GOT3 (cell line): ENCODE results near the gene ZRANB3.

Experiments used
- DNase-seq: peaks from one replicate; lab custom pipeline; 2025; ENCODE audit warnings: mixed read lengths; lab: John Stamatoyannopoulos, UW

Gene ZRANB3

DNA sequence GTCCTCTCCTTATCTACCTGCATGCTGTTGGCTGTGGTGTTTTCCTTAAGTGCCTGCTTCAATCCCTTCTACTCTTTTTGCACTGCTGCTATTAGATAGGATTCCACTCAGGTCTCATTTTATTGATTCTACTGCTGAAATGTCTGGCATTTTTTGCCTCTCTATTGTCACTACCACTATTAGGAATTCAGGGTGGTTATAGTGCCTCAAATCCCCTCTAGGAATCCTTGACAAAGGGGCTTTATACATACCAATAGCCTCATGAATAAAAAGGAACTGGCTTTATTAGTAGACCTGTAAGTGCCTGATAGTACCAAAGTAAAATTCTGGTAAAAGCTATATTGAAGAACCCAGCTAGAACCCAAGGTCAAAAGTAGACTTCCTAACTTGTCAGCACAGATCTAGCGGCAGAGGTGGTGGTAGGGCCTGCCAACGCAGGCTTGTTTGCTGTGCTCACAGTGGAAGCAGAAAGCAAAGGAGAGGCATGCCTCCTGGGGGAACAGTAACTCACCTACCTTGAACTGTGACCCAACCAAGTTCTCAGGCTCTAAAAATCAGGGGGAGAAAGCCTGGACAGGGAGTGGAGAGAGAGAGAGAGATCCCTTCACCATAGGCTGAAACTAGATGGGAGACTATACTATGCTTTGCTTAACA lies 278.1 kb downstream of the ZRANB3 start:
- no peak for DNase-seq

DNA sequence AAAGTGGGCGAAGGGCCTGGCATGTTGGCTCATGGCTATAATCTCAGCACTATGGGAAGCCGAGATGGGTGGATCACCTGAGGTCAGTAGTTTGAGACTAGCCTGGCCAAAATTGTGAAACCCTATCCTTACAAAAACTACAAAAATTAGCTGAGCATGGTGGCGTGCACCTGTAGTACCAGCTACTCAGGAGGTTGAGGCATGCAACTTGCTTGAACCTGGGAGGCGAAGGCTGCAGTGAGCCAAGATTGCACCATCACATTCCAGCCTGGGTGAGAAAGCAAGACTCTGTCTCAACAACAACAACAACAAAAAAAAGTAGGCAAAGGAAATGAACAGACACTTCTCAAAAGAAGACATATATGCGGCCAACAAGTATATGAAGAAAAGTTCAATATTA lies 282.4 kb downstream of the ZRANB3 start:
- no peak for DNase-seq

DNA sequence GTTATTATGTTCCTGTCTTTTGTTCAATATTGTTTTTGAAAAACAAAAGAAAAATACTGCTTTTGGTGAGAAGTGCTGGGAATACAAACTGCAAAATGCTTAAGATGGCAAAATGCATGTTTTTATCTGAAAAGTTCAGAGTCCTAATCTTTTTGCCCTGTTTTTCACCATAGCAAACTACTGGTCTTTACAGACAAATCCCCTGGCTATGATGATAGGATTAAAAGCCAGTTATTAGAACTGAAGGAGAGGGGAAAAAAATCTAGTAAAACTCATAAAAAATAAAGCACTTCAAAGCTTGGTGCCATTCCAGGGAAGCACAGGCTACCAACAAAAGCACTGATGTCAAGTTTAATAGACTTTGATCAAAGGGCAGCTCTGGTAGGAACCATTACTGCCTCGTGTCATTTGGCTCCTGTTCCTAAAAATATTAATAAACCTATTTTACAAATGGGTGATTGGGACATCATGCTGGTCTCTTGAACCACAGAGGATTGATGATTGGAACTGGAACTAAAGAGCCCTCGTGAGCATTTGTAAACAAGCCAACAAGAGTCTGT lies 284.2 kb downstream of the ZRANB3 start:
- DNase-seq, result no peak

DNA sequence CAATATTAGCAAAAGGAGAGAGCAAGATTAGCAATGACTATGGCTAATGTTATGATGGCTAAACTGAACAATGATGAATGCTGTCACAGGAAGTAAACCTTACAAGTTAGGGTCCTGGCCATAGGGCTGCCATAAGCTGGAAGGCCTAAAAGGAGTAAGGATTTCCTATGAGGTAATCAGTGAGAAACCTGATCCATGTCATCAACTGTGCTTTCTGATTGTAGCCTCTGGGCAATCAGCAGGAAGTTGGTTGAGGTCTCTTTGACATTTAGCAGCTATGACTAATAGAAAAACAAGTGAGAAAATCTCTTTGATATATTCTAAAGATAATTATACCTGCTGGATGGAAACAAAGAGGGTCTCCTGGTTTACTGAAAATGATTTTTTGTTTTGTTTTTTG lies 285.9 kb downstream of the ZRANB3 start:
- no peak for DNase-seq

DNA sequence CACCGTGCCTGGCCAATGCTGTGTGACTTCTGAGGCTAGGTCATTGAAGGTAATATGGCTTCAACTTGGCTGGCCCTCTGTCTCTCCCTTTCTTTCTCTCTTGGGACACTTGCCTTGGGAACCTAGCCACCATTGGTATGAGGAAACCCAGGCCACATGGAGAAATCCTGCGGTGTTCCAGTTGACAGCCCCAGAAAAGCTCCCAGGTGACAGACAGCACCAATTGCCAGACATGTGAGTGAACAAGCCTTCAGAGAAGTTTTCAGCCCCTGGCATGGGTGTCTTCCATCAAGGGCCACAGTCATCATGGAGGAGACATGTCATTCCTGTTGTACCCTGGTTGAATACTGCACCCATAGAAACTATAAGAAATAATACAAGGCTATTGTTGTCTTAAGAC lies 292.4 kb downstream of the ZRANB3 start:
- DNase-seq, result no peak

DNA sequence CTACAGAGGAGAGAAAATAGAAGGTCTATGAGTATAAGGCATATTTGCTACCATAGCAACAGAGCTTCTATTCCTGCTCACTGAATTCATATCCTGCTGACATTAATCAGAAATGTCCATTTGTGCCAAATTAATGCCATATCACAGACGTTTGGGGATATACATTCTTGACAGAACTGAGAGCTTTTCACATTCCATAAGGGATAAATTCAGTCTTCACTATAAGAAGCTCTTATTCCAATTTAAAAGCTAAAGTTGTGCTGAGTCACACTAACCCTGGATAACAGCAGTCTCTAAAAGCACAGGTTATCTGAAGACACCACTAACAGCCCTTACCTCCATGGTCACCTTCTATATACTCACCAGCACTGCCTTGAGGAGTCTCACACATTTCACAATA lies 300.9 kb downstream of the ZRANB3 start:
- DNase-seq, result no peak

DNA sequence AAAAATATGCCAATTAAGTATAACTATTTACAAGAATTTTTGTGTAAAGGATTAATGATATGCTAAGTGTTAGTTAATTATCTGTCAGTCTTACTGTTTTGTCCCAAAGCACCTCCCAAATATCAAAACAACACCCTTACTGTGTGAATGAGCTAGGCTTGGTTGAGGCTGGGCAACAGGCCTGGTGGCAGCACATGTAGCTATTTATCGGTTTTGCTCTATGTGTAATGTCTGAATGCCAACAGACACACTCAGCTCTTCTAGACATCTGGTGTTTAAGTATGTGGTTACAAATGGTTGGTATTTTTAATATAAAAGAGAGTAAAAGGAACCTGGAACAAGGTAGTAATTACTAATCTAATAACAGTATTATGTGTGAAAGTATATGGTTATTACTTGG lies 303.6 kb downstream of the ZRANB3 start:
- no peak for DNase-seq

DNA sequence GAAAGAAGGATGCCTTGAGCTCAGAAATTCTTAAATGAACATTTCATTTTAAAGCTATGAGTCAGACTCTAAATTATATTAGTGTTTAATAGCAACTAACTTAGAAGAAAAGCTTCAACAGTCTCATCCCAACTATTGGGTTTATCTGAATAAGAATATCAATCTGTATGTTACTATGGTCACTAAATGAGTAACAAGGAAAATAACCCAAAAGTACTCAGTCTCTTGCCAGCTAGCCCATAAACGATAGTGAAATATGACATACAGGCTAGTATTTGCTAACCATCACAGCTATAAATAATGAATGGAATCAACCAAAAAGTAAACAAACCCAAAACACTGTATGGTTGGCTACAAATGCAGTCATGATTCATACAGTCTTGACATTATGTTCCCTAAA lies 304.1 kb downstream of the ZRANB3 start:
- DNase-seq, result no peak

DNA sequence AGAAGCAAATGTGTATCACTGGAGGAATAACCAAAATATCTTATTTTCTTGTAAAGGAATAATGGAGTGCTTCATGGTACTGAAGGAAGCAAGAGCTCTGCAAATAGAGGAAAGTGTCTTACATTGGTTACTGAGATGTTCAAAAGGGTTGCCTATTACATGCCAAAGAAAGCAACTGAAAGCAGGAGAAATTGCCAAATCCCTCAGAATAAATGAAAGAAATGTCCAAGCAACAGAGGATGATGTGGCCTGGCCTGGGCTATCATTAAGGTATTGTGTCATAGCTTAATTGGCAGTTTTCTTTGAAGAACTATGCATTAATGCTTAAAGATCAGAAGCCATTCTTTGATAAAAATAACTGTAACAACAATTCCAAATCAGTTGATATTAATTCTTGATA lies 305.2 kb downstream of the ZRANB3 start:
- DNase-seq, result no peak

DNA sequence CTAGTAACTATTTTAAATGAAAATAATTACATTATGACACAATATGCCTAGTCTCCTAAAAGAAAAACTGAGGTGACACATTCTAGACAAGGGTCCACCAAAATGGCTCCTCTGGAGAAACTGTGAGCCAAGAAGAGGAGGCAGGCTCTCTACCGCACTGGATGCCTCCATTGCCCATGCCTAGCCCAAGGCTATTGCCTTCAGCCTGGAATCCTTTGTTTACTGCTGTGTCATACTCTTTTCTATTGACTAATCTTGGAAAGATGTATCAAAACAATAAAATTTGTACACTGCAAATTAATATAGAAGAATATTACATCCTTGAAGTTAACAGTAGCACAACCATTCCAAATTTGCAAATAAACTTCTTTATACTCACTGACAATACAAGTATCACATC lies 311.8 kb downstream of the ZRANB3 start:
- no peak for DNase-seq

DNA sequence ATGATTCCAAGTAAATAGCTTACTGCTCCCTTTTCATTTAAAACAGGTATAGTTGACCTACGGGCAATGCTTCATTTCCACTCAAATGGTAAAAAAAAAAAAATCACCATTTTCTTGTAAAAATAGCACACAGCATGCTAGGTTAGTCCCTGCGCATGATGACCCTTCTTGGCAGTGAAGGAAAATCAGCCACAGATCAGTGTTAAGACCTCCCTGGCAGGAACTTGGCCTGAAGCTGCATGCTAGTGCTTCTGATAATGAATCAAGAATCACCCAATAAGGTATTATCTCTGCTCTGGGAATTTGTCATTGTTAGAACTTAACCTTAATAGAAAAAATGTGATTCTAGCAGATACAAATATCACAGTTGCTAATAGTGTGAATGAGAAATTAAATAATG lies 312.6 kb downstream of the ZRANB3 start:
- no peak for DNase-seq

DNA sequence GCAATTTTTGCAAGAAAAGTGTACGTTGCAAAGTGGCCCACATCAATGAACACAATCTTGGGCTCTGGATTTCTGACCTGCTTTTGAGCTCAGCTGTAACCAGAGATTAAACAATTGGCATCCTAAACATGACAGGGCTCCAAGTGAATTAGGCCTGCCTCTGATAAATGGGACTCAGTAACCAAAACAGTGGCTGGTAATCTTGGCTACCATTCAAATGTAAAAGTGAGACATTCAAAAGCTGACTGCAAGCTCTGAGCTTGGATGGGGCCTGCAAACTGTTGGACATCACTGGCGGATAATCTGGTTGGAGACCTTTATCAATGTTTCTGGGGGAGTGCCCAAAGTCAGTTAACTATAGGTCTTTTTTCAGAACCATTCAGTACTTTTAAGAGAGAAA lies 318.3 kb downstream of the ZRANB3 start:
- no peak for DNase-seq

DNA sequence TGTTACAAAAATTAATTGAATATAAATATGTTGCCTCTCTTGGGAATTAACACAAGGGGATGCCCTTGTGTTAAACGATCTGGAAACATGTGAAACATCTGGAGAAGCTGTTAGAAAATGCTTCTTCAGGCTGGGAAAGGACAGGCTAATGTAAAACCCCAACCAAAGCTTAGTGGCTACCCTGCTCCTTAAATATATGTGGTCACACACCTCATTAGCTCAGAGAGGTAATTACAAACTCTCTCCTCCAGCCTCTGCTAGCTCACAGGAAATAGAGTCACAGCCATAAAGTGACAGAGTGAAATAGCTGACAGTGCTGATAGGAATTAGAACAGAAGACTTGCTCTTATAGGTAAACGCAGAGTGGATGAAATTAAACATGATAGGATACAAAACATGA lies 323.0 kb downstream of the ZRANB3 start:
- DNase-seq, result no peak

DNA sequence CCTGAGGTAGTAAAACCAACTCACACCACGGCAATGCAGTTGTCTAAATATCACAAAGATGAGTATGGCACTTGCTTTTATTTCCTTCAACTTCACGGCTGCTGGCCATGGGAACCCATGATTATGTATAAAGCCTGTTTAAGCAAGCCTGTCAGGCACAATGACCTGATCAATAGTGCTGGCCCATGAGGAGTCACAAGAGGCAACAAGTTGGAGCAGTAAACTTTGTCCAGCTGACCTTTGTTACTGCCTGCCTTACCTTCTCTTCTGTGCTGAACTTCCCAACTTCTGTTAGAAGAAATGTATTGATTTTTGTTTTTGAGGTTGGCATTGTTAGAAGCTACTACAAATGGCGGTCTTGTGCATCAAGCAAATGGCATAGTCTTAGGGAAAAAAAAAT lies 327.1 kb downstream of the ZRANB3 start:
- DNase-seq, result no peak

DNA sequence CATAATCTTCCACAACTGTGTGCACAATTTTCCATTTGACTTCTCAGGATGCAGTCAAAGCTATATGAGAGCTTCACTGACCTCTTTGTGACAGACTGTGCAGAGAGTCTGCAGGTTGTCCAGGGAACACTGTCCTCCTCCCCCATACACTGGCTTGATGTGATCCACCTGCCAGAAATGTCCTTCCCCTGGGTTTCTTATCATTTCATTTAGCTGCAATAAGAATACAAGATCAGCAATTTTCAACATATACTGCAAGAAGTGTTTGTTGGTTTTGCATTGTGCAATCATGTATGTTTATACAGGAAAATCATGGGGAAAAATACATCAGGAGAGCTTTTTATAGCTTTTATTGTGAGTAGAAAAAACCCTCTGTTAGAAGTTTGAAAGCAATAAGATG lies 328.3 kb downstream of the ZRANB3 start:
- DNase-seq, result no peak

DNA sequence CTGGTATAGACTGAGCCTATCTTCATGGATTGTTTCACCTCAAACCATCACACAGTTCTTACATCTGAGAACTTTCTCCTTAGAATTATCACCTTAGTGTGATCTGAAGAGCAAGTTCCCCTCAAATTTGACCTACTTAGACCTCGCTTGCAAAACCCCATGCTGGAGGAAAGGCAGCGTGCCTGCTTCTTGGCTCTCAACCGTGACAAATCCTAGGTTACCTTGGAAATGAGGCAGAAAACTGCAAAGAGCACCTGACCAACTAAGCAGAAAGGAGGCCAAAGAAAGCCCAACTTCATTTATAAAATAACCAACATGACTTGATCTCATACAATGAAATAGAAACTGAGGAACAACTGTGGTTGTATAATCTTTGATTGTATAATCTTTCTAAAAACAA lies 332.5 kb downstream of the ZRANB3 start:
- no peak for DNase-seq

DNA sequence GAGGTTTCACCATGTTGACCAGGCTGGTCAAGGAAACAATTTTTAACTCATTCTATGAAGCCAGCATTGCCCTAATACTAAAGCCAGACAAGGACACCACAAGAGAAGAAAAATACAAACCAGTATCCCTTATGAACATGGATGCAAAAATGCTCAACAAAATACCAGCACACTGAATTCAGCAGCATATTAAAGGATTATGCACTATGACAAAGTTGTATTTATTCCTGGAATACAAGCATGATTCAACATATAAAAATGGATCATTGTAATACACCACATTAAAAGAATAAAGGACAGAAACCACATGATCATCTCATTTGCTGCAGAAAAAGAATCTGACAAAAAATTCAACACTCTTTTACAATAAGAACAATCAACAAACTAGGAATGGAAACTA lies 340.2 kb downstream of the ZRANB3 start:
- DNase-seq, result no peak

DNA sequence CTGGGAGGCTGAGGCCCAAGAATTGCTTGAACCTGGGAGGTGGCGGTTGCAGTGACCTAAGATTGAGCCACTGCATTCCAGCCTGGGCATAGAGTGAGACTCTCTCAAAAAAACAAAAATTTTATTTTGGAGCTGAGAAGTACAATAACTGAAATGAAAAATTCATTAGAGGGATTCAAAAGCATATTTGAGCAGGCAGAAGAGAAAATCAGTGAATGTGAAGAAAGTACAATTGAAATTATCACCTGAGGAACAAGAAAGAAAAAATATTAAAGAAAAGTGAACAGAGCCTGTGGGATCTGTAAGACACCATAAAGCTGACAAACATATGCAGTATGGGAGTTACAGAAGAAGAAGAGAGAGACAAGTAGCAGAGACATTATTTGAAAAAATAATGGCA lies 341.9 kb downstream of the ZRANB3 start:
- DNase-seq, result no peak

DNA sequence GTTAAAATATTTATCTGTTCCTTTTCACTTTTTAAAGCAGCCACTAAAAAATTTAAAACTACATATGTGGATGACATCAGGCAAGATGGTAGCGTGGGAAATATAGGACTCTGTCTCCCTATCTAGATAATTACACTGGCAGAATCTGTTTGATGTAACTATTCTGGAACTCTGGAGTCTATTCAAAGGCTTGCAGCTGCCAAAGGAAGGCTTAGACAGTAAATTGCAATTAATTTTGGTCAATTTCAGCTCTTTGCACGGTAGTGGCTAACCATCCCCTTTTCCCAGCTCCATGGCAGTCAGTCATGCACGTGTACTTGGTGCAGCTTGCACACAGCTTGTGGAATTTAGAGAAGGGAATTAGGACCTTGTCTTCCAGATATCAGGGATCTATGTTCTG lies 343.7 kb downstream of the ZRANB3 start:
- no peak for DNase-seq

DNA sequence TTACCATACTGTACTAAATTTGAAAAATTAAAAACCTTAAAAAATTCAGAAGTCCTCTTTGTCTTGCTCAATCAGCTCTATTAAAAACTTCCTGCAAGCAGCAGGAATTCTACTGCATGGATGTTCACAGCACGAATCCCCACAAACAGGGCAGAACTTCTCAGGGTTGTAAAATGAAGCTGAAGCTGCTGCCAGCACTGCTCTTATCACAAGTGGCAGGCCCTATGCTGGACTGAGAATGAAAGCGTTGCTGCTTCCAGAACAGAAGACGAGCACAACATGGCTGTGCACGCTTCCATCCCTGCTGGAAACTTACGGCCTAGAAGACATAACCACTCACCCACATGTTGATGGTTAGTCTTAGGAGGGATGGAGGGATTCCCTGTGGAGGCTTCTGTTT lies 345.0 kb downstream of the ZRANB3 start:
- no peak for DNase-seq

DNA sequence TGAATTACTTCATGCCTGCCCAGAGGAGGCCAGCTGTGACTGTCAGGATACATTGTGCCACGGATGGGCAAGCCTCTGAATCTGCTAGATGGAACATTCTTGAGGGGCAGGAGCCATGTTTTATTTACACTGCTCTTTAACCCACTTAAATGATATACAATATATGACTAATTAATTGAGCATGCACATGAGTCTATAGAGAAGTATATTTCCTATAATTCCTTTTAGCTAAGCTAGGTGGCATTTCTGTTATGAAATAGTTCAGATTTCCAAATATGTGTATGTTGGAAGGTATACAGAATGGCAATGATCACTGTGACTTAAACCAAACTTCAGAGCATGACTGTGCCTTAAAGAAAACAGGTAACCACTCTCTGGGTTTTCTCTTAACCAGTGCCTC lies 347.2 kb downstream of the ZRANB3 start:
- DNase-seq, result no peak

DNA sequence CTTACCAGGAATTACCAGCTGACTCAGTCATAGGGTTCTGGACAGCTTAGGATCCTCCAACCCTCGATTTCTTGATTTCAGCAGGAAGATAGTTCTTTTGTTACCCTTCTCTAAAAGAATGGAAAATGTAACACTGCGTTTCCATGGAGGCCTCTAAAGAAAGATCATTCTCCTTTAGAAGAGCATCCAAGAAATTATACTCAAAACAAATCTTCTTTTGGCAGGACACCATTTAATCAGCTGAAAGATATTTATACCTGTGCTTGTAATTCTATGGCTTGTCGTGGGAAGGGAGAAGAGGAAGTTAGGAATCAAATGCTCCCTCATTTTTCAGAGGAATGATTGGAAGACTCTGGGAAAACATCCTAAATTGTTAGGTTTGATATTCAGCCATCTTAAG lies 348.4 kb downstream of the ZRANB3 start:
- DNase-seq, result no peak

DNA sequence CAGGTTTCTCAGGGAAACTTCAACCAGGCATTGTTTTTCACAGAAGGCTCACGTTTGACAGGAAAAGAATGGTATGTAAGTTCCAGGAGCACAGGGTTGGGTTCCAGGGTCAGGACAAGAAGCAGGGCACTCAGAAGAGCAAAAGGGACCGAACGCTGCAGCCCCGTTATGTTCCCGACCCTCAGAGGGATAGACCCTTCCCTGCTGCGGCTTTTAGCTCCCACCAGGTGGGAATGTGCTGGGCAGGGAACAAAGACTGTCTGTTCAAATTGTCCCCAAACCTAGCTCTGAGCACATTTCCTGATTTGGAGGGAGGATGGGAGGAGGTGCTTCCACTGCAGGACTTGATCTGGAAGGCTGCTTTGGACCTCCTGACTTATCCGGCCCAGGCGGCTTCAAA lies 348.8 kb downstream of the ZRANB3 start:
- DNase-seq, result no peak

DNA sequence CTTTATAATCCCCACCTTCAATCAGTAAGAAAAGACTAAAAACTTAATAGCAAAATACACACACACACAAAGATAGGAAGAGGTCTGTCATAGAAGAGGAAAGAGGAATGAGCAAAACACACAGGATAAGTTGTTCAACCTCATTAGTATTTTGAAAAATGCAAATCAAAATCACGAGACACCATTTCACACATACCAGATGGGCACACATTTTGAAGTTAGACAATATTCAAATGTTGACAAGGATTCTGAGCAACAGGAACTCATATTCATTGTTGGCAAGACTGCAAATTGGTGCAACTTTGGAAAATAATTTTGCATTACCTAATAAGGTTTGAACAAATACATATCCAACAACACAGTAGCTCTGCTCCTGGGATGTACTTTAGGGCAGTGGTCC lies 351.3 kb downstream of the ZRANB3 start:
- no peak for DNase-seq

DNA sequence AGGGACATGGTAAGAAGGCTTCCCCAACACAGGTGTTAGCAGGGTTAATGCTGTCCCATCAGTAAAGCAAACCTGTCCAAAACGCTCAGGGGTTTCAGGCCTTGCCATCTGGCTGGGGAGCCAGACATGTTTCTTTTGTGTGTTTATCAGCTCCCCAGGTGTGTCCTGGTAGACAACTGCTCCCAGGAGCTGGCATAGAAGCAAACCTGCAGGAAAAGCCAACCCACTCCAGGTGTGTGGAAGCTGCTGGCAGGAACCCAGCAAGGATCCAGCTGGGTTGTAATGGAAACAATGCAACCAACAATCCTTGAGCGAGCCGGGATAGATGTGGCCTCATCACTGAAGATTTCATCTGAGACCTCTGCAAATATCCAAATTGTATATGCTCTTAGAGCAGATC lies 355.8 kb downstream of the ZRANB3 start:
- no peak for DNase-seq
